Activated T-cell treated with anti-CD3 and anti-CD28 coated beads for 48 hours (primary cell): ENCODE results near the gene CCT7.
"Not testable (repeated sequence)": the region's sequence is repeated elsewhere in the genome, so short reads cannot be mapped to it uniquely, and the experiment has no call there.

ENCODE experiments used
- DNase-seq: peaks from one replicate; pipeline ENCODE4 v3.0.0-alpha.2; 2020; ENCODE audit warnings: low read depth

CCT7 gene

DNA sequence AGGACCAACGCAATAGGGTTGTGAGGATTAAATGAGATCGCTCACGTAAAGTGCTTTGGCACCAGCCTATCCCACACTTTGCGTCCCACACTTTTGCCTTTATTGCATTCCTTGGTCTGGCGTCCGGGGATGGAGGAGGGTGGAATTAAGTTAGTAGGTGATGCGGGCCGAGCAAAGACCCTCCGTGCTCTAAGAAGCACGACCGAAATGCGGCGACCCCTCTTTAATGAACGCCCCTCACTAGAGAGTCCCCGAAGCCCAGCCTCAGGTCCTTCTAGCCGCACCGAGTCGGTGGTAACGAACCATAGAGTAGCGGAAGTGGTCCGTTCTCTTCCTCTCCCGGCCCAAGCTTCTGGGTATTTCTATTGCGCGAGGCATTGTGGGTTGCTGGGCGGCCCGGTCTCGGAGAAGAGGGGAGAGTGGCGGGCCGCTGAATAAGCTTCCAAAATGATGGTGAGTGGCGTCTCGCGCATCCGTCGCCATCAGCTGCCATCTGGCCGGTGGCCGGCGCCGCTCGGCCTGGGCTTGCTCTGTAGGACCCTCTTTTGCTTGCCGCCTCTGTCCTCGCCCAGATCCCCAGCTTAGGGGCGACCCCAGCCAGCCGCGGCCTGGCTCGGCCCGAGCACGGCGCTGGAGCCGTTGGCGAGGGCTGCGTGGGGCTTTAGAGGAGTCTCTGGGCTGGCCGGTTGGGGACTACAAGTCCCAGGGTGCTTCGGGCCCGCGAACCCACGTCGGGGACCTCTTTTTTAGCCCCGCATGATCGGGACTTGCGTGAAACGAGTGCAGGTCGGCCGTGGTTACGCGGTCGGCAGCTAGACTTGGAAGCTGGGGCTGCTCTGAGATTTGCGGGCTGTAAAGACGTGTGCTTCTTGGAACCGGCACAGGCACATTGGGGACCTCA is at the start of gene CCT7:
Gene CCT7, plus strand, starts transcription at position 377 of the 901 bp plus-strand sequence. Its CDS starts 71 bp downstream, at position 448.
- DNase-seq, result peak; percentile 76

DNA sequence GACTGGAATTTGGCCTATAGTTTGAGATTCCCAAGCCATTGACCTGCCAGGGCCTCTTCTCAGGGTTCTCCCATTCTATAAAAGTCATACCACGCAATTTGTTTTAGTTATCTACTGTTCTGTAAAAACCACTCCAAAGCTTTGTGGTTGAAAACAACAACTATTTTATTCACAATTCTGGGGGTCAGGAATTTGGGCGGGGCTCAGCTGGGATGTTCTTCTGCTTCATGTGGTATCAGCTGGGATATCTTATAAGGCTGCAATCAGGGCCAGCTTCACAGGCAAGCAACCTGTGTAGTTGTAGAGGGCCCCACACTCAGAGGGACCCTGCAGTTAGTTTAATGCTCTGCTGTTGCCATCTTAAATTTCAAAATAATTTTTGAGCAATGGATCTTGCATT is 48.1 kb upstream of the CCT7 start:
- DNase-seq, result no peak

DNA sequence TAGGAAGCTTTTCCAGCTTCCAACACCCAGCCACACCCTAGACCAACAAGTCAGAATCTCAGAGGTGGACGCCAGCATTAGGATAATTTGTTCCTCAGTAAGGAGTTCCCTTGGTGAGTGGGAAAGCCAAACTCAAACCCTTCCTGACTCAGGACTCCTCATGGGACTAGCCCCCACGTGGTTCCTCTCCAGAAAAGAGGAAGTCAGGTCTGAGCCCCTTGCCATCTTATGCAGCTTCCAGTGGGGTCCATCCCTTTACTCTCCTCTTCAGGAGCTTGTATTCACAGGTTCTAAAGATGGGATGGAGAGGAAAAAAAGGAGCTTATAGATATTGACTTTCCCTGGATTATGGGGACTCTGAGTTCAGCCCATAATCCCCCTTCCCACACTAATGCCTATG is 46.6 kb upstream of the CCT7 start:
- DNase-seq, result no peak

DNA sequence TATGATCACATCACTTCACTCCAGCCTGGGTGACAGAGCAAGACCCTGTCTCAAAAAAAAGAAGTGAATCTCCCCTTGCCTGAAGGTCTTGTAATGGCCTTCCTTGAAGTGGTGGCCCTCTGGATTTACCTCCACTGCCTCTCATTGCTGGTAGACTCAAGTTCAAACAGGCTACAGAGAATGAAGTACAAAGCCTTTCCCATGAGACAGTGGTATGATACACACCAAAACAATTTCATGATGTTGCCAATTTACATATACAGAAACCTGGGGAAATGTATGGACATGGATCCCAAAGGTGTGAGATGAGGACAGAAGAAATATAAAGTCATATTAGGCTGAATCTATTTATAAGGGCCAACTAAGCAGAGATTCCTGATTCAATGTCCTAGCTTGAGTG is 36.5 kb upstream of the CCT7 start:
- DNase-seq, result no peak

DNA sequence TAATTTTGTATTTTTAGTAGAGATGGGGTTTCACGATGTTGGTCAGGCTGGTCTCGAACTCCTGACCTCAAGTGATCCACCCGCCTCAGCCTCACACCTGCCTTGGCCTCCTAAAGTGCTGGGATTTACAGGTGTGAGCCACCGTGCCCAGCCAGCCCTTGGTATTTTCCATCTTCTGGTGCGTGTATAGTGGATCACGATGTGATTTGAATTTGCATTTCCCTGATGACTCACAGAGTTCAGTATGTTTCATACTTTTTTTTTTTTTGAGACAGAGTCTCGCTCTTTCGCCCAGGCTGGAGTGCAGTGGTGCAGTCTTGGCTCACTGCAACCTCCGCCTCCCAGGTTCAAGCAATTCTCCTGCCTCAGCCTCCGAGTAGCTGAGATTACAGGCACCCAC is 33.8 kb upstream of the CCT7 start:
- DNase-seq, result not testable (repeated sequence)

DNA sequence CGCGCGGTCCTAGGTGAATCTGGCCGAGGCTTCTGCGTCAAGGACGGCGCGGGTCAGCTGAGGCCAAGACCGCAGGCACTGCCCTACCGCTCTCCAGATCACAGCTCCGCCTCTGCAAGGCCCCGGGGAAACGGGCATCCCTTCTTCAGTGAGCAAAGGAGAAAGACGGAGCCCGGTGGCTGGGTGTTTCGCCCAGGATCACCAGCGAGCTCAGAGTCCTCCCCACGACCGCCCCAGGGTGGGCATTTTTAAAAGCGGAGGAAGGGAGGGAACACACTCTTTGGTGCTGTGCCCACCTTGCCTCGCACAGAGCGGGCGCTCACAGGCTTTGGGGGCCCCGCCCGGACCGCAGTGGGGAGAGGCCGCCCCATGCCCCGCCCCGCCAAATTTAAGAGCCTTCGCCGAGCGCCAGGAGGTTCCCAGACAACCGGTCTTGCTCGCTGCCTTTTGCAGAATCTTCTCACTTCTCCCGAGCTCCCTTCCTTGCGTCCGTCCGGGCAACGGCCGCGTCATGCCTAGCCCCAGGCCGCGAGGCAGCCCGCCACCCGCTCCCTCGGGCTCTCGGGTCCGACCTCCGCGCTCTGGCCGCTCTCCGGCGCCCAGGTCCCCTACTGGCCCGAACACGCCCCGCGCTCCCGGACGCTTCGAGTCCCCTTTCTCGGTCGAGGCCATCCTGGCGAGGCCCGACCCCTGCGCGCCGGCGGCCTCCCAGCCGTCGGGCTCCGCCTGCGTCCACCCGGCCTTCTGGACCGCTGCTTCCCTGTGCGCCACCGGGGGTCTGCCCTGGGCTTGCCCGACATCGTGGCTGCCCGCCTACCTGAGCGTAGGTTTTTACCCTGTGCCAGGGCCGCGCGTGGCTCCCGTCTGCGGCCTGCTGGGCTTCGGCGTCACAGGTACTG is 31.7 kb upstream of the CCT7 start, which contains the start of gene NOTO:
Gene NOTO, plus strand, starts transcription at position 419 of the 899 bp plus-strand sequence. Its CDS starts 93 bp downstream, at position 512.
- no peak for DNase-seq

DNA sequence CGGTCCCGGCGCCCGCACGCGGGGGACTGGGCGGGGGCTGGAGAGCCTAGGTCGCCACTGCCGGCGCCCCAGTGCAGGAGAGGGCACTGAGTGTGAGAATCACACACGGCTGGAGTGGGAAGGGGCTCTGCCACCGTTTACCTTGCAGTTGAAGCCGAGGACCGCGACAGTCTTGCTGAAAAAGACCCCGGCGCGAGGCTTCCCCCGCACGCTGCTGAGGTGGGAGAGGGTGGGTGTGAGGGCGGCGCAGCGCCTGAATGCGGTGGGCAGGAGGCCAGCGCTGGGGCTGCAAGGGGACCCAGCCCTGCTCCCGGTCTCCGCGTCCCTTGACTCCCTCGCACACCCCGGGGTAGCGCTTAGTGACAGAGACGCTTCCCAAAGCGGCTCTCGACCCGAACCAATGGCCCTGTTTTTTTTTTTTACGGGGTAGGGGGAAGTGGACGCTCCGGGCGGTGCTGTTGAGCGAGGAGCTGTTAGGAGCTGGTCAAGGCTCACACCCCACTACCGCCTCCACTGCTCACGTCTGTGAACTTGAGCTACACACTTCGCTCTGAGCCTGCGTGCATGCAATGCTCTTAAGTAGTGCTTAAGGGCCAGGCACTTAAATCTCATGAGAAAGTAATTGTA is 30.9 kb upstream of the CCT7 start:
- no peak for DNase-seq

DNA sequence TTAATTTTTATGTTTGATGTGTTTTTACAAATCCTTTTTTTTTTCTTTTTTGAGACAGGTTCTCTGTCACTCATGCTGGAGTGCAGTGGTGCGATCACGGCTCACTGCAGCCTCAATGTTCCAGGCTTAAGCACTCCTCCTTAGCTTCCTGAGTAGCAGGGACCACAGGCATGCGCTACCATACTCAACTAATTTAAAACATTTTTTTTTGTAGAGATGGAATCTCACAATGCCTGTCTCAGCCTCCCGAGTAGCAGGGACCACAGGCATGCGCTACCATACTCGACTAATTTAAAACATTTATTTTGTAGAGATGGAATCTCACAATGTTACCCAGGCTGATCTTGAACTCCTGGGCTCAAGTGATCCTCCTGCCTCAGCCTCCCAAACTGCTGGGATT is 28.5 kb upstream of the CCT7 start:
- DNase-seq, result no peak

DNA sequence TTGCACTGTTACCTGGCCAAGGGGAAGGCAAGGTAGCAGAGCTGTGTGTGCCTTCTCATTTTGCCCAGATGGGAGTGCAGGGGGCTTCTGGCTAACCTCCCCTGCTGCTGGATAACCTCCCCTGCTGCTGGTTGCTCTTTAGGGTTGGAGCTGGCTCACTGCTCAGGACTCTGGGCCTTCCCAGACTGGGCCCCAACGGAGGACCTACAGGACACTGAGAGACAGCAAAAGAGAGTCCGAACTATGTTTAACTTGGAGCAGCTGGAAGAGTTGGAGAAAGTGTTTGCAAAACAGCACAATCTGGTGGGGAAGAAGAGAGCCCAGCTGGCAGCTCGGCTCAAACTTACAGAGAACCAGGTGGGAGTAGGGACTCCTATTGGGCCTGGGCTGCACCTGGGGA is 25.9 kb upstream of the CCT7 start:
- DNase-seq, result no peak

DNA sequence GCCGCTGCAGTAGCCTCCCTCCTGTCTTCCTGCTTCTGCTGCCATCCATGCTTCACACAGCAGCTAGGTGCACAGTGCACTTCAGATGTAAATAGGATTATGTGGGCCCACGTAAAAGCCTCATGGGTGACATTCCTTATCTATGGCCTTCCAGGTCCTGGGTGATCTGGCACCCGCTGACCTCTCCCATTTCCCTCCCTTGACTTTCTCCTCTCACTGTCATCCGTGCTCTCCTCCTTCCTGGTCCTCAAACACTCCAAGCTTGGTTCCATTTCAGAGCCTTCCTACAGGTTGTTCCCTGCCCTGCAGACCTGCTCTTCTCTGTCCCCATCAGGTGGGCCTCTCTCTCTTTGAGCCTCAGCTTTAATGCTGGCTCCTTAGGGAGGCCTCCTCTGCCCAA is 24.1 kb upstream of the CCT7 start:
- DNase-seq, result no peak

DNA sequence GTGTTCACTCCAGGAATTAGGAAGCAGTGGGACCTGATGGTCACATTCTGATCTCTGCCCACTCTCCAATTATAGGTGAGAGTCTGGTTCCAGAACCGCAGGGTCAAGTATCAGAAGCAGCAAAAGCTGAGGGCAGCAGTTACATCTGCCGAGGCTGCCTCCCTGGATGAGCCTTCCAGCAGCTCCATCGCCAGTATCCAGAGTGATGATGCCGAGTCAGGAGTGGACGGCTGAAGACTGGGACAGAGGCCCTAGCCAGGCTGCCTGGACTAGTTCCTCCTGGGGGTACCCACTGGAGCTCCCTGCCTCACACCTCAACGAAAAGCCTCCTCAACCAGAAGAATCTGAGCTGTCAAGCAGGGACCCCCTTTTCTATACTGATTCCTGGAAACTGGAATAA is 23.4 kb upstream of the CCT7 start:
- DNase-seq, result no peak

DNA sequence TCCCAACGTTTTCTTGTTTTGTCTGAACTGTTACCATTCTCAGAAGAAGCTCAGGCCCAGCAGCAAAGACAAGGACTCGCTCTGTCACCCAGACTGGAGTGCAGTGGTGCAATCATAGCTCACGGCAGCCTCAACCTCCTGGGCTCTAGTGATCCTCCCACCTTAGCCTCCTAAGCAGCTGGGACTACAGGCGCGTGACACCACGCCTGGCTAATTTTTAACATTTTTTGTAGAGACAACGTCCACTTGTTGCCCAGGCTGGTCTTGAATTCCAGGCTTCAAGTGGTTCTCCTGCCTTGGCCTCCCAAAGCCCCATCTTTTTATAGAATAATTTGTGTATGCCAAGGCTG is 22.0 kb upstream of the CCT7 start:
- no peak for DNase-seq

DNA sequence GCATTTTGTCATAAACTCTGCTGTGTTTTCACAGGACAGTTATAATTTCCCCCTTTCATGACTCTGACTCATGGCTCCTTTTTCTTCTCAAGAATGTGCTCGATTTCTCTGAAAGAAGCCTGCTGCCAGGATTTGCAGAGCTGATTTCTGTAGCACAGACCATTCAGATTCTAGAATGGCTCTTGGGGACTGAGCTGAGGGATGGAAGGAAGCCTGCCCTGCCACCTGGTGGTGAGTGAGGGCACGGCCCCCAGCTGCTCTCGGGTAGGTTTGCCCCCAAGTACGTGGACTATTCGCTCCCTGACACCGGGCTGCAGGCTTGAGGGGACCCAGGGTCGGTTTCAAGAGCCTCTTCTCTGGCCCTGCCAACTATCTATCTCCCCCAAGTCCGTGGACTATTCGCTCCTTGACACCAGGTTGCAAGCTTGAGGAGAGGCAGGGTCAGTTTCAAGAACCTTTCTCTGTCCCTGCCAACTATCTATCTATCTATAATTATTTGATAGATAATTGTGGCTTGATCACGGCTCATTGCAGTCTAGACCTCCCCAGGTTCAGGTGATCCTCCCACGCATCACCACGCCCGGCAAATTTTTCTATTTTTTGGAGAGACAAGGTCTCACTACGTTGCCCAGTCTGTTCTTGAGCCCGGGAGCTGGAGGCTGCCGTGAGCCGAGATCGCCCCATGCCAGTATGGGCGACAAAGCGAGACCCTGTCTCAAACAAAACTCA is 21.5 kb upstream of the CCT7 start:
- peak; percentile 76 for DNase-seq

DNA sequence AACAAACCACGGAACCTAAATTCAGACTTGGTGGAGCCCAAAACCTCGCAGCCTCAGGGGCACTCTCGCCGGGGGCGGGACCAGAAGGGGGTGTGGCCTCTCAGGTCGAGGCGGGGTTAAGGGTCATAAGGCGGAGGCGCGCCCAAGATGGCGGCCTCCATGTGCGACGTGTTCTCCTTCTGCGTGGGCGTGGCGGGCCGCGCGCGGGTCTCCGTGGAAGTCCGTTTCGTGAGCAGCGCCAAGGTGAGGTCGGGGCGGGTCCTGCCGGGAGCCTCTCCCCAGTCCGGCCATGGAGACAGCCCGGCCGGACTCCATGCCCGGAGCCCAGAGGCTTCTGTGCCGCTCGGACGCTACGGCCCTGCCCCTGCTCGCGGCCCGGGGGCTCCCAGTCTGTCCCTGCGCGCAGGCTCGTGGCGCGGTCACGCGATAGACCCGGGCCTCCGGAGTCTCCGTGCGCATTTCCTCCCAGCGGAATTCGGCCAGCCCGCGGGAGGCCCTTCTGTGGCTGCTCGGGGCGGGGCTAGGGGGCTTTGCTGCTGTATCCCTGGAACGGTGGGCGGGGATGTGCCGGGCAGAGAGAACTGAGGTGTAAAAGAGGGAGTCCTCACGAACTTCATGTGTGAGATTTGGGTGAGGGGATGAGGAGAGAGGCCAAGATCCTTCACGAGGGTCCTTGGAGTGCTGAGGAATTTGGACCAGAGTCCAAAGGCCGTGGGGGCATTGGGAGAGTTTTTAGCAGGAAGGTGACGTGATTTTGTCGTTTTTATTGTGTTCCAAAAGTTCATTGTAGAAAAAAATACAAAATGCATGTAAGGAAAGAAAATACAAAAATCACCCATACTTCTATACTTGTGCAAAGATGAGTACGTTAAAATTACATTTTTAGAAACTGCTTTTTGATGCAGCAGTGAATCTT is 19.7 kb upstream of the CCT7 start, which contains the start of gene SMYD5:
Gene SMYD5, plus strand, starts transcription at position 126 of the 916 bp plus-strand sequence. Its CDS starts 22 bp downstream, at position 148.
- DNase-seq, result peak; percentile 90

DNA sequence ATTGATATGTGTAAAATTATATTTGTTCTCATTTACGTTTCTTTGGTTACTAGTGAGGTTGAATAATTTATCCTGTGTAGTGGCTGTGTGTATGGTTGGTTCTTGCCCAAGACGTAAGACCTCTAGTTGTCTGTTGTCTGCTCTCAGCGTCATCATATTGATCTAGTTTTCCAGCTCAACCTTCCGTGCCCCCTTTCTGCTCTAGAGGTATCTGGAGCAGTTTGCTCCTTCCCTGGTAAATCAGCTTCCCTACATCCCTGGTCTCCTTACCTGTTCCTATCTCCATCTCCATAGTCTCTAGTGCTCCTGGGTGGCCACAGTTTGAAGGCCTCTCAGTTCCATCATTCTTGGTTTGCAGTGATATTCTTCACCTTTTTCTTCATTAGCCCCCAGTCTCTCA is 18.9 kb upstream of the CCT7 start:
- DNase-seq, result no peak

DNA sequence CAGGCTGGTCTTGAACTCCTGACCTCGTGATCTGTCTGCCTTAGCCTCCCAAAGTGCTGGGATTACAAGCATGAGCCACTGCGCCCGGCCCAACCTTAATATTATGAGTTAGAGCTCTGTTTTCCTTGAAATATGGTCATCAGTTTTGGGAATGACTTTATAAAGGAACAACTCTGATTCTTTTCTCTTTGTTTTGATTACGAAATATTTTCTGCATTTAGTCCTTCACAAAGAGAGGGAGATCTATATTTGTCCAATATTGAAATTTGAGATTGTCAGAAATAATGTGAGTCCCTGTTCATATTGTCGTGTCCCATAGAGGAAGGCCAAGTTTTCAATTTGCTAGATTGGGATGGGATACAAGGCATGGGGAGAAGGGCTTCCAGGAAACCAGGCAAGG is 16.9 kb upstream of the CCT7 start:
- DNase-seq, result no peak

DNA sequence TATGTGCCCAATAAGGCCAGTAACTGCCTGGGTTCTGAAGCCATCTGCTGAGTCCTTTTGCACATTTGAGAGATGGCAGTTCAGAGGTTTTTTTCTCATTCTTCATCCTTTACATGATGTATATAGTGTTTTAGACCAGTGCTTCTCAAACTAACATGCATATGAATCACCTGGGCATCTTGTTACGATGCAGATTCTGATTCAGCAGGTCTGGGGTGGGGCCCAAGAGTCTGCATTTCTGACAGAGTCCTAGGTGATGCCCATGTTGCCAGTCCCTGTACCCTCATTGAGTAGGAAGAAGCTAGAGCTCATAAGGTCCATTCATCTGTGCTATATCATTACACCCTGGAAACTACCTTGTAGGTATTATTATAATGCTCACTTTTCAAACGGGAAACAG is 16.3 kb upstream of the CCT7 start:
- no peak for DNase-seq

DNA sequence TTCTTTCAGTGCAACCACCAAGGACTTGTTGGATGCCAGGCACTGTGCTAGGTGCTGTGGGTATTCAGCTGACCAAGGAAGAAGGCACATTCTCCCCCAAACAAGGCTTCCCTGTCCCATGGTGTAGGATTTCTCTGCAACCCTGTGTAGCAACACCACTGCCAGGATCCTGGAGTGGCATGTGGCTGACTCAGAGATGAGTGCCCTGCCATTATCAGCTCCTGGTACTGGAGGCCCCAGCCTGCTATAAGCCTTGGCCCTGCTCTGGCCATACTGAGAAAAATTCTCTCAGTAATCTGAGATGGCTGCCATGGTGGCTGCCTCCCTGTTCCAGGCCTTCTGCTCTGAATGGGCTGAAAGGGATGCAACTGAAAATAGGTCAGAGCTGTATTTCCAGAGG is 15.8 kb upstream of the CCT7 start:
- no peak for DNase-seq

DNA sequence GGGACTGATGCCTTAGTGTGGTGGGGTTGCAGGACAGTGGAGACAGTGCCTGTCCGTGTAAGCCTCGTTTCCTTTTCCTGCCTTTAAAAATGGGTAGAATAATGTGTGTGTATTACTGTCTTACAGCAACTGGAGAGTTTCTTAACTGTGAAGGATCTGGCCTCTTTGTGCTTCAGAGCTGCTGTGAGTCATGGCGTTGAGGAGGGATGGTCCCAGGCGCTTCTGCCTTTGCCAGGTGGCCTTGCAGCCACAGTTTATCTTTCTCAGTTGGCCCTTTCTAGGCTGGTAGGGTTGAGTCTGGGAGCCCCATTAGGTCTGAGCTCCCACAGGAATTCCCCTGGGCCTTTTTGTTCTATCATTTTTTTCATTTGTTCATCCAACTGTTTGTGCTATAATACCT is 10.3 kb upstream of the CCT7 start:
- no peak for DNase-seq

DNA sequence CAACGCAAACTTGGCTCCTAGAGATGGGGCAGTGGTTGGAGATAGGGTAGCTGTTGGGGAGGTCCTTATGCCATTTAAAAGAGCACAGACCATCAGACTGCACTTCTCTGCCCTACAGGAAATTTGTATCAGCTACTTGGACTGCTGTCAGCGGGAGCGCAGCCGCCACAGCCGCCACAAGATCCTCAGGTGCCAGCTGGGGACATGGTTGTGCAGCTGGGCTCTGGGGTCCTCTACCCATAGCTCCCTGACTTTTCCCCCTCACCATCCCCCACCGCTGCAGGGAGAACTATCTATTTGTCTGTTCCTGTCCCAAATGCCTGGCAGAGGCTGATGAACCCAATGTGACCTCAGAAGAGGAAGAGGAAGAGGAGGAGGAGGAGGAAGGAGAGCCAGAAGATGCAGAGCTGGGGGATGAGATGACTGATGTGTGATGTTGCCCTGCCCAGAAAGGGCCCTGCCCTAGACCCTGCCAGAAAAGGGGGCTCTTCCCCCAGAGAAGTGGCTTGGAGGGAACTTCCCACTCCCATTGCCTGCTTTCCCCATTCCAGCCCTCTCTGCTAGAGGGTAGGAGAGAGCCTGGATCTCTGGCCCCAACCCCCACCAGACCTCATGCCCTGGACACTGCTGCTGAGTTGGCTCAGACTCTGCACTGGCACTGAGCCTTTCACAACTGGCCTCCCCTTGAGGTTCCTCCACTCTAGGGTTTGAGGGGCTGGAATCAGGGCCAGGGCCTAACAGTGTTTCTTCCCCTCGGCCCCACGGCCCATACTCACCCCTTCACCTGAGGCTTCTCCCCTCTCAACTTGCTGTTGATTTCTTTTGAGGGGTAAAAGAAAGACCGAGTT is 8.4 kb upstream of the CCT7 start:
- DNase-seq, result no peak
